Kidney capillary endothelial cell (primary cell): Measurements from ENCODE around the gene LBR.
A peak's percentile ranks its signal among the peaks of the same experiment; 100 is the strongest.

Experiments used
- DNase-seq: peaks from one replicate; pipeline ENCODE4 v3.0.0-alpha.2; 2018; ENCODE audit warnings: low spot score

LBR gene

DNA sequence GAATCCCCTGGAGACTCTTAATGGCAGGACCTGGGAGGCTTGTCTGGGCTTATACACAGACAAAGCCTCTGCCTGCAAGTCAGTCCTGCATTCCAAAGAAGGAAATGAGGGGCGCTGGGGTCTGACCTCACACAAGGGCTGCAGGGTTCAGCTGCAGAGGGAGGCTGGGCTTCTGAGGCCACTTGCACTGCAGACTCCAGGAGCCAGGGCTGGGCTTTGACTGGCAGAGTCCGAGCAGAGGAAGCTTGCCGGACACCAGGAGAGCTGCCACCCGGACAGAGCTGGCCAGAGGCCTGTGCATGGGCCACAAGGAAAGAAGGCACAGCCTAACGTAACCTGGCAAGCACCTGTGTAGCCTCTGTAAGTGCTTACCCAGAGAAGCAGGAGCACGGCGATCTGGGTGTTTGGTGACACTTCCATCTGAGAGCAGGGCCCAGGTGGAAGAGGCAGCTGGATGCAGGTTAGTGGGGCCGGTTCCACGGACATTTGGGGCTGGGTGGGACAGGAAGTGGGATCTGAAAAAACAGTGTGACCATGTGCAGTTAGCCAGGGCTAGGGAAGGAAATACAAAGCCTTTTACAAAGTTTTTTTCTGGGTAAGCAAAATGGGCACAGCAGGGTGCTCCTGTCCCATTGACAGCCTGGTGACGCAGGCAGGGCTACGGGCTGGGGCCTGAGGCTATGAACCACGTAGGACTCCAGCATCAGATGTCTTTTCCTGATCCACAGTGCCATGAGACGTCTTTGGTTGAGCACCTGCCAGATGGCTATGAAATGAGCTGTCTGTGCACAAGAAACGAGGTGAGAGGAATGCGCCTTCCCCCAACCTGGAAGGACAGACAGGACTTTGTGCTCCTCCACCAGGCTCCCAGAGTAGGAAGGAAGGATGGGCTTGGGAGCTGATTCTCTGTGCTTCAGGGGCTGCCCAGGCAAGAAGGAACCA lies 37.3 kb upstream of the LBR start:
- DNase-seq, result no peak

DNA sequence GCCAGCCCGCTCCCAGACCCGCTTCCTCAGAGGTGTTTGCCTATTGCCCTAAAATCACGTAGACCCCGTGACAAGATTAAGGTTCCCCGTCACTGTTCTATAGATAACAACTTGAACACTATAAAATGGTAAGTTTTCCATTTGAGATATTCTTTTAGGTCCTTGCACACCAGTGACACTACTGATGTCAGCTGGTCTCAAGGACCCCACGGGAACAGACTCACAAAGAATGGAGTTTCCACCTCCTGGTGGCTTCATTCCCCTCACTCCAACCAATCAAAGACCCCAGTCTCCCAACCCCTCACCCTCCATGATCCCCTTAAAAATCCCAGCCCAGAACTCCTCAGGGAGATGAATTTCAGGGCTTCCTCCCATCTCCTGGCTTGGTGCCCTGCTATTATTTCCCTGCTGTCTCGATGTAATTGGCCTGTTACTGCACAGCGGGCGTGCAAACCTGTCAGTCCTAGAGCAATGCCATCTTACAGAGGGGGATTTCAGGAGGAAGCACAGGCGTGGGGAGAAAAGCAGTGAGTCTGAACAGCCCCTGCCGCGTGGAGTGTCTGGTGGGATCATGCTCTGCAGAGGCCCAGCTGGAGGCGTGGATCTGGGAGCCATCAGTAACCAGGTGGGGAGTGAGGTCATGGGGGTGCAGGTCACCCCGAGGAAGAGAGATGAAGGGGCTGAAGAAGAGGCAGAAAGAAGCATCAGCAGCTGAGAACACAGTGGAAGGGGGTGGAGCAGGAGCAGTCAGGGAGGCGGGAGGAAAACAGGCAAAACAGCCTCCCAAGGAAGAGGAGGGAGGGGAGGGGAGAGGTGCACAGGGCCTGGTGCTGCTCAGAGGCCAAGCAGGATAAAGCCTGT lies 35.1 kb upstream of the LBR start:
- DNase-seq, result no peak

DNA sequence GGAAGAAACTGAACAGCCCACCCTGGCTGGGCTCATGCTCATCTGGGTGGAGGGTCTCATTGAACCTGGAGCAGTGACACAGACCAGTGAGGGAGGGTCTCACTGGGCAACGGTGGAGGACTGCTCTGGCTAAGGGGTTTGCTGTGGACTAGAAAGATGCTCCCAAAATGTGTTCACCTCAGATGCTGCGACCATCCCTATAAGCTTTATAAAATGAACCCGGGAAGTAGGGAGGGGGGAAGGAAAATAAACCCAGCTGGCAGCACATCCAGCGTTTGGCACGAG lies 34.5 kb upstream of the LBR start:
- DNase-seq, result no peak

DNA sequence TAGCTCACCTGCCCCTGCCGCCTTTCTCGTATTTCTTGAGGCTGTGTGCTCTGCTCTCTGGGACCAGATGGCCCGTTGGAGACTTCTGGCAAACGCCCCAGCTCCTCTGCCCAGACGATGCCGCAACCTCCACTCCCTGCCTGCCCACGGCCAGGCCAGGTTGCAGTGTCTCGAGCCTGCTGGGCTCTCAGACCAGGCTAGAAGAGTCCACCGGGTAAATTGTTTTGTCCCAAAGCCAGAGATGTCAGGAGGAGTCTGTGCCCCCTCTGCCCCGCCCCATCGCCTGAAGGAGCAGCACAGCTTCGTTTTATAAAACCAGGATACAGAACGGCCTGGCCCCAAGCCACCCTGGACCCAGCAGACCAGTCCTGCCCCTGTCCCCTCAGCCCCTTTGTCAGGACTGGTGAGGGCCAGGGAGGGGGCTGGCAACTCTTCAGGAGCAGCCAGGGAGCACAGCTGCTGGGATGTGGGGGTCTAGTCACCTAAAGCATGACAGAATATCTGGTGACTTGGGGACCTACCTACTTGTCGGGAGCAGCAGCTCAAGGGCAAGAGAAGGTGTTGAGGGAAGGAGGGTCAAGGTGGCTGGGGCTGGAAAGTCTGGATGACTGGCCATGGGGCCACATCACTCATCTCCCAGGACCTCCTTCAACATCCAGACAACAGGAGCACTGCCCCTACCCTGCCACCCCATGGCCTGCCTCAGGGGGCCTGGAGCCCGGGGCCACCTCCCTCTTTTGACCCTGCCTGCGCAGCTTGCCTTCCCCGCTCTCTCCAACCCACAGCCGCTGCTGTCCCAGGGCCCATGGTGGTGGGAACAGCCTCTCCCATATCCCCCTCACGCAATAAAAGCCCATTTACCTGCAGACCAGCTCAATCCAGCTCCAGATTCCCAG lies 33.9 kb upstream of the LBR start:
- DNase-seq, result no peak

DNA sequence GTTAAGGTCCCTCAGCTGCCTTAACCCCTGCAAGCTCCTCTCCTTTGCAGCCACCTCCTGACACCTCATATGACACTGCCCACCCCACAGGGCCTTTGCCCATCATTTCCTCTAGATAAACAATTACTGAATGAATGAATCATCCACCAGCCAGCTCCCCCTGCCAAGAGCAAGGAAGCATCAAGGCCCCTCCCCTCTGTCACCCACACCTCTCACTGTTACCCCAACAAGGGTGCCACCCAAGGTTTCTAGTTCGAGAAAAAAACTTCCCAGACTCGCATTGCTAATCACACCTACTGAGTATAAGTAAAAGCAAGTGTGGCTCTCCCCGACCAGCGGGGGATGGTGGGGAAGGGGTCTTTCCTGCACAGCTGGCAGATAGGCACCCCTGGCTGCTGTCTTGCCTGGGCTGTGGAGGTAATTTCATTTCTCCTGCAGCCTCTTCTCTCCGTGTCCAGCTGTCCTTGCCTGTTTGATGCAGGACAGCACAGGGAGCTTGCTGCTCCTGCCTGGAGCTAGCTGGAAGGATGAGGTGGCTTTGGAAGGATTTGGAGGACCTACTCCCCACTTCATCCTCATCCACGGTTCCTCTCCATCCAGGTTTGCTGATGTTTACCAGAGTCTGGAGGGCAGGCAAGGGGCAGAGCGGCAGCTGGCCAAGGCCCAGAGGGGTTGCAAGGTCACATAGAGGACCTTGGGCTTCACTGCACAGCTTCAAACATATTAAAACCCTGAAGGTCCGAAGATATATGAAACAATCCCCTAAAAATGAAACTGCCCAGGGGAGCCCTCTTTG lies 33.1 kb upstream of the LBR start:
- DNase-seq, result peak; percentile 45

DNA sequence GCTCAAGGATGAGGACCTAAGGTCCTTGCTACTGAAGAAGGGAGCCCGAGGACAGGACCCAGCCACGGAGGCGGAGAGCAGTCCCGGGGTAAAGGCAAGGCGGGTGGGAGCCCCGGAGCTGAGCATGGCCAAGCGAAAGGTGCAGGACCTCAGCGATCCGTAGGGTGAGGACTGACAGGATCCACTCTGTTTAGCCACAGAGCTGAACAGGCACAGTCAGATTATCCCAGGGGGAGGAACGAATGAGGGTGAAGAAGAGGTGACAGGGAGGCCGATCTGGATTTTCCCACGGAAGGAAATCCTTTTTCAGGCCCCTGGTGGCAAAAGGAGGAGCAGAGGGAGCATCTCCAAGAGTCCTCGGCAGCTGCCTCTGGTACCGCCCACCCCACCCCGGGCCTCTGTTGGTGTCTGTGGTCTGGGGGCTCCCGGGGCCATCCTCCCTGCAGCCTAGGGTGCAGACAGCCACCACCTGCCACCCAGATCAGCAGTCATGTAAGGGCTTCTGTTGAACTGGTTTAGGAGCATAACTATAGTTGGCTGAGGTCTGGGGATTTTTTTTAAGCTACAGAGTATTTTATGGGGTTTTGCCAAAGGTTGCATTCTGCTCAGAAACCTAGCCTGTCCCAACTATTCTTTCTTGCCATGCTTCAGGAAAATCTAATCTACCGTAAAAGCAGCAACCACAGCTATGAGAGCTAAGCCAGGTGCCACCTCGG lies 32.3 kb upstream of the LBR start:
- no peak for DNase-seq

DNA sequence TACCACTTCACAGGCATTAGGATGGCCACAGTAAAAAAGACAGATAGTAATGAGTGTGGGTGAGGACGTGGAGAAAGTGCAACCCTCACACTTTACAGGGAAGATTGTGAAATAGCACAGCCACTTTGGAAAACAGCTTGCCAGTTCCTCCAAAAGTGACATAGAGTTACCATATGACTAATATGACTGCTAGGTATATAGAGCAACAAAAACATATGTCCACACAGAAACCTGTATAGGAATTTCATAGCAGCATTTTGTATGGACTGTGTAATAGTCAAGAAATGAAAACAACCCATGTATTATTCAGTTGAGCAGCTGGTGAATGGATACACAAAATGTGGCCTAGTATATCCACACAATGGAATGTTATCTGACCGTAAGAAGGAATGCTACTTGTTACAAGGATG lies 30.4 kb upstream of the LBR start:
- no peak for DNase-seq

DNA sequence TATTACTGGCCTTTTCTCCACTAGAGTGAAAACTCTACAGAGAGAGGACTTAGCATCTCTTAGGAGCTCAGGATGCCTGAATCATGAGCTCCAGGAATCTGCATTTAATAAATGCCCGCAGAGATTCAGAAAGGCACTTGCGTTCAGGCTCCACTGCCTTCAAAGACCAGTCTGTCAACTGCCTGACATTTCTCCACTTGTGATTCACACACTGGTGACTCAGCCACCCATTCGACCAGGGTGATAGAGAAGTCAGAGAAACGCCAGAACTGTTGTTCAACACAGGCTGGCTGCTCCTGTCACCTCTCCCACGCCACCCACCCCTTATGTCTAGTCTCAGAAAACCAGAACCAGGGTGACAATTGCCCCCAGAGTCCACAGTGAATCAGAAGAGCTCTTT lies 26.9 kb upstream of the LBR start:
- DNase-seq, result peak; percentile 58

DNA sequence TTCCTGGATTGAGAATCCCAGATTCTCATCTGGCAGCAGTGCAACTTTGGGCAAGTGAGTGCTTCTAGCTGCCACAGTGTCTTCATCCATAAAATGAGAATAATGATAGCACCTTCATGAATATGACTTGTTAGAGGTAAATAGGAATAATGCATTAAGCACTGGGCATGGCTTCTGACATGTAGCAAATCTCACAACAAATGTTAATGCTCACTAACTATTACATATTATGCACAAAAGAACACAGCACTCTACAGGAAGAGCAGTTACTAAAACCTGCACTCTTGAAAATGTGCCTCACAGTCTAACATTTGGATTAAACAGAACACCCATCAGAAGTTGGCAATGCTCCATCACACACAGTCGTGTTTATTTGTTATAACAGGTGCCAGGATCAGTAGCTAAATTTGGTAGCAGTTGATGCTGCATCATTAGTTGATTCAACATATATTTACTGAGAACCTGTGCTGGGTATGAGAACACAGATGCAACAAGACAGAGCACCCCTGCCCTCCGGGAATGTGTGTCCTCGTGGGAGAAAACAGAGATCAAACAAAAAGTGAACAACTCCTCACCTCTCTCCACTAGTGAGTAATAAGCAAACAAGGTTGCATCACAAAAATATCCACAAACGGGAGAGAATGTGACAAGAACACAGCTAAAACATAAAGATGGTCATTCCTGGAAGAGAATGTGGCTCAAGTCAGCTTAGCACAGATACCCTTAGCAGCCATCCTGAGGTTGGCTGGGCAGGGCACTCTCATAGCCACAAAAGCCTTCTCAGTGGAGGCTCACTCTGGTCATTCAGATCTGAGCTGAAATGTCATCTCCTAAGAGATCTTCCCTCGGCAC lies 26.2 kb upstream of the LBR start:
- no peak for DNase-seq

DNA sequence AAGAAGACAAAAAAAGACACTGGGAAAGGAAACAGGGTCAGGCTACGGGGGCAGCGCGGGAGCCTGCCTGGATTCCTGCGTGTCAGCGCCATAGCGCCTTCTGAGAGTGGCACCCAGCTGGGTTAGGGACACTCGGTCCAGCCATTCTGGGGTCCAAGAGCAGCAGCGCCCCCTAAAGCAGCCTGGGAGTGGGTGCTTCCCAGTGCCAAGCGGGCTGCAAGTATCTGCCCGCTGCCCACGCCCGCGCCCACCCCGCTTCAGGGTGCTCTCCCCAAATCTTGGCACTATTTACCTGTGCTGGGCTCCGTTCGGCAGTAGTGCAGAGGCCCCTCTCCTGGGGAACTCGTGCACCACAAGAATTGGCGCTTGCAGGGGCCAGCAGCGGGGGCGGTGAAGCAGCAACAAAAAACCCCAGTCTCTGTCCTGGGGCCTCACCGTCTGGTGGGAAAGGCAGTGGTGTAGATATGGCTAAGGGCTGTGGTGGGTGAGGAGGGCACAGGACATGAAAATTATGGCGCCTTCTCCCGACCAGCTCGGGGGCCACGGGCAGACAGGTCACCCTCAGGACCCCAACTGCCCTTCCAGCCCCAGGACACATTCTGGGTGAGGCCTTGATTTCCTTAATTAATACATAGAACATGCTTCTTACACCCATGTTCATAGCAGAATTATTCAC lies 24.1 kb upstream of the LBR start:
- no peak for DNase-seq

DNA sequence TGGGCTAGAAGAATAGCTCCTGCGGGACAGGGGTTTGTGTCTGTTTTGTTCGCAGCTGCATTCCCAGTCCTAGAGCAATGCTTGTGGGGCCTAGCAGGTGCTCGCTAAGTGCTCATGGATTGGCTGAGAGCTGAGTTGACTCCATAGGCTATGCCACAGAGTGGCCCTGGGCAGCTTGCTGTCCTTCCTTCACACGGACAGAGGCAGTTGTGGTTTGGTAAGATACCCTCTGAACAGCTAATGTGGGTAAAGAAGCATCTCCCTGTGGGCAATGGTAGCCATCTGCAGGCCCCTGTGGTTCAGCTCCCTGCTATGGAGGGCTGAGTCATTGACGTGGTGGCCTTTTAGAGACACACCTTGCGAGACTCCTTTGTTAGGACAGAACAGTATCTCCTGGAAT lies 23.5 kb upstream of the LBR start:
- DNase-seq, result no peak

DNA sequence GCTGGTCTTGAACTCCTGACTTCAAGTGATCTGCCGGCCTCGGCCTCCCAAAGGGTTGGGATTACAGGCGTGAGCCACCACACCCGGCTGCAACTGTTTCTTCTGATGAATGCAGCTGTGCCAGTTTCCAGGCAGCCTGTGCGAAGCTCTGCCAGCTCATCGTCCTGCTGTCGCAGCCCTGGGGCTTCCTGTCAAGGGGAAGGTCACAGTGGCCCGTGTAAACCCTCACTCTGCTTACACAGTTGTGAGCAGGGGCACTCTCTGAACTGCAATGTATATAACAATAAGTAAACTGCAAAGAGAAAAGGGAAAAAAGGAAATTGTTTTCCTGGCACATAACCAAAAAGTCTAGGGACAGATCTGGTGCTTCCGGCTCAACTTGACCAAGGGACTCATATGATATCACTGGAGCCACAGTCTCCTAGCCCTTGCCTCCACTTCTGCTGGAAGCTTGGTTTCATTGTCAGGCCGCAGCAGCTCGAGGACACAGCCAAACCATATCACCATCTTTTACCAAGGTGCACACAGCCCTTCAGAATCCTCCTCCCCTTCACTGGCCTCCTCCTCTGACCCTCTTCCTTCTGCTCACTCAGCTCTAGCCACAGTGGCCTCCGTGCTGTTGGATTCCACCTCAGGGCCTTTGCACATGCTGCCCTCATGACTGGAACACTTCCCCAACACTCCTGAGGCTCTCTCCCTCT lies 22.8 kb upstream of the LBR start:
- DNase-seq, result peak; percentile 53

DNA sequence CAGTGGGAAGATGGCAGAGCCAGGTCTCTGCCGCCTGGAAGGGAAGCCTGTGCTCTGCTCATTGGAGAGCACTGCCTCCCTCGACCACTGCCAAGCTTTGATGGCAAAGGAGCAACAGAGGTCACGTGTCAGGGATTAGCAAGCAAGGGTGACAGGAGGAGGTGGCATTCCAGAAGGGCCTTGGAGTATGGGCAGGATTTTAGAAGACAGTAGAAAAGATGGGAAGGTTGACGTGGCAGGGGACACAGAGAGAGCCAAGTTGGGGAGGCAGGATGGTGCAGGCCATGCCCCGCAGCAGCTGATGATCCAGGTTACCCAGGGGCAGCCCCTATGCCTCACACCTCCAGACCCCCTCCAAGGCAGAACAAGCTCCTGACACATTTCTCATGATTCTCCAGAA lies 21.9 kb upstream of the LBR start:
- DNase-seq, result no peak

DNA sequence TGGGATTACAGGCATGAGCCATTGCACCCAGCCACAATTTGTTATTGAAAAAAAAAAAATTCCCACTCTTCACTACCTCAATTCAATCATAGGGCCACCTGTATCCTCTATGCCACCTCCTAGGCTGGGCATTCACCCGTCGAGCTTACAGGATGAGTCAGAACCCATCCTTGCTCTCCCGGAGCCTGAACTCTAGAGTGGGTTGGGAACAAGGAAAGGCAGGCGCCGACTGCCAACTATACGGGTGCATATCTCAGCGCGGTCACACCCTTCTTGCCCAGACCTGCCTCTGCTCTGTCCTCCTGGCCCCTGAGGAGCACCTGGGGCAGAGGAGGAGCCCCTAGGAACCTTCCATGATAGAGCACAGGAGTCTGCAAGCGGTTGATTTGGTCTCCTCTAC lies 21.4 kb upstream of the LBR start:
- DNase-seq, result no peak

DNA sequence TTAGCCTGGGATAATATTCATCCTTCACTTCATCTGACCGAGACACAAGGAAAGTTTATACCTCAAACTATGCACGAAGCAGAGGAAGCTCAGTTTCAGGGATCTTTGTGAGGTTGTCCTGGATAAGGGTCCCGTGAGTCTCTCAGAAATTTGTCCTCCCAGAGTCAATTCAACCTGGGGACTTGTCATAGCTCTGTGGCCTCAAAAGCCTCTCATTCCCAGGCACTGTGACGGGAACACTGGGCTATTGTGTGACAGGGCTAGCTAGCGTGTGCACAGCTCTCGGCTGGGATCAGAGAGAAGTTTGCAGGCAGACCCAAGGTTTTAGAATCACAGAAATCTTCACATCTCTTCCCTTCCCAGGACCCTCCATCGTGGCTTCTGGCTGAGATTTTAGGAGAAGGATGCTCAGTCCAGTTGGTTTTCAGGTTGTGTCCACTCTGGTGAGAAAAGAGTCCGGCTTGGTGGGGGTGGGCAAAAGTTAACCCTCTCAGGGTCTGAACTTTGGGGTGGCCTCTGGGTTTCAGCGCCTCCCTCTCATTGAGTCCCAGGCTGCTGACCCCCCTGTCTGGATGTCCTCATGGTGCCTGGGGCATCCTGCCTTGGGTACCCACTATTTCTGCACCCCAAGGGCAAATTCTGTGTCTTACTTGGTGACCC lies 20.4 kb upstream of the LBR start:
- DNase-seq, result no peak

DNA sequence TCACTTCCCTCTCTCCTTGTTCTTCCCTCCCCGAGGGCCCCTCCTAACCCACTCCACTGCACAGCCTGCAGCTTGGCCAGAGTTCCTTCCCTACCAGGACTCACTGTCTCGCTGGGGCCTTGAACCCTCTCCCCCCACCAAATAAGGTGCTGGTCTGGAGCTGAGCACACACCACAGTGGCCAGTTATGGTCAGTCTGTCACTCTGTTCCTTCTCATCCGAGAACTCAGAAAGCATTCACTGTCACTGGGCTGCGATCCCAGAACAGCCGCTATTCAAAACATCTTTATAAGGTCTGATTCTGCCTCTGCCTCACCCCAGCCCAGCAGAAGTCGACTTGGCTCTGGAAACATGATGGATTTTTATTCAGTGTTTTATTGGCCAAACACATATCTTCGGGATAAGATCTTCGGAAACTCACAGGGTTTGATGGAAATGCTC lies 19.8 kb upstream of the LBR start:
- no peak for DNase-seq

DNA sequence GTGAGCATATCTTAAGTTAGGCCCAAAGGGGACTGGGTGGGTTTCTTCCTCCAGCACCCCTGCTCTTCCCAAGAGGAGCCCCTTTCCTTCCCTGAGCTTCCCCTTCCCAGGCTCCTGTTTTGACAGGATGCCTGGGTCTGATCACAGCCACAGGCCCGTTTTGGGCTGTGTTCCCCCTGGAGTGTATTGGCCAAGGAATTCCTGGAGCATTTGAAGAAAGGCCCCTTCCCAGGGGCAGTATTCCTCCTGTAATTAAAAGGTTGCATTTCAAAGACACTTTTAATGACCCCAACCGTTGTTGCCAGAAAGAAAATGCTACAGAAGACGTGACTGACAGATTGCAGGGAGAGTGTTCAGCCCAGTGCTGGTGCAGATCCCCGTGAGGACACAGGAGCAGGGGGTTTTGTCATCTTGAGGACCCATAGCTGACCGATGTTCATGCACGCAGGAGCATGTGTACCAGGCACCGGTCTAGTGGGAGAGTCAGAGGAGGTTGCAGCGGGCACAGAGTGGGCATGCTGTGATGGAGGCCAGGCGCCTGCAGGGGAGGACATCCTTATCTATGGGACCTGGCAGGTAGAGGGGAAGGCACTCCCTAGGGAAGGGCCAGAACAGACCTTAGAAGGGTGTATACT lies 19.3 kb upstream of the LBR start:
- DNase-seq, result no peak

DNA sequence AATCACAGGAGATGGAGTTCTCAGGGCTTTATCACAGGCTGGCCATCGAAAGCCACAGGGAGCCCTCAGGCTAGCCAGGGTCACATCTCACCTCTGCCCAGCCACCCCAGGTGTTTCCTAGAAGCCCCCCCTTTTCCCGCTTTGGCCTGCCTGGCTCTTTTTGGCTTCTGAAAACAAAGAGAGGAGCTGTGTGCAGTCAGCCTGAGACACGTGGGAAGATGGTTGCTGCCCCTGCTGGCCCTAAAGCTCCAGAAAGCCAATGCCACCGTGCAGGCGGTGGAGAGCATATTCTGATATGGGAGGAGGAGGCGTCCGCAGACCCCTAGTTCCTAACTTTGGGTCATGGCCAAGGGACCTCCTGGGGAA lies 18.7 kb upstream of the LBR start:
- no peak for DNase-seq
